Transverse colon (tissue), 4 donors: ENCODE measurements around the gene CCR3. TPM values are rescaled to one million over a fixed set of nuclear protein-coding genes. Genes with fewer than 3 reads are reported as not detected.

Source experiments
- DNase-seq: peaks from one replicate; pipeline ENCODE4 v3.0.0-alpha.2; 2019
- H3K27ac ChIP-seq, 4 donors: fragments of 200-600 bp; sonication (generic); 2 replicates each; pipeline ENCODE4 v1.5.1; 2016 to 2018; ENCODE audit warnings: inconsistent platforms in 4 of 4
- H3K27me3 ChIP-seq: fragments of 200-600 bp; sonication (generic); 2 replicates; pipeline ENCODE4 v1.5.1; 2017; ENCODE audit warnings: inconsistent platforms
- H3K36me3 ChIP-seq, 4 donors: fragments of 200-600 bp; sonication (generic); 2 replicates each; pipeline ENCODE4 v1.5.1; 2017 to 2019; ENCODE audit warnings: inconsistent platforms in 4 of 4
- H3K4me1 ChIP-seq, 4 donors: fragments of 200-600 bp; sonication (generic); 2 replicates each; pipeline ENCODE4 v1.5.1; 2017 to 2020; ENCODE audit warnings: inconsistent platforms in 4 of 4
- H3K4me3 ChIP-seq, 4 donors: fragments of 200-600 bp; sonication (generic); 1 replicate in 1 of 4; 2 replicates in 3 of 4; pipeline versions ENCODE4 v1.5.1 to v1.6.1; 2017 to 2019; ENCODE audit warnings: inconsistent platforms in 4 of 4
- H3K9me3 ChIP-seq, 2 donors: fragments of 200-600 bp; sonication (generic); 2 replicates each; pipeline ENCODE4 v1.5.1; 2017 to 2019; ENCODE audit warnings: inconsistent platforms in 2 of 2
- EP300 ChIP-seq: sonication (generic); formaldehyde crosslinking; IDR thresholded peaks from one replicate; pipeline ENCODE4 v1.6.1; 2017; ENCODE audit warnings: antibody characterized with exemption, low read depth
- POLR2A ChIP-seq: fragments of 450-650 bp; IDR thresholded peaks from one replicate; pipeline ENCODE4 v1.6.1; 2016; ENCODE audit warnings: antibody characterized with exemption, mild to moderate bottlenecking, moderate library complexity
- POLR2AphosphoS5 ChIP-seq, 3 donors: sonication (generic); formaldehyde crosslinking; IDR thresholded peaks; one replicate each; pipeline ENCODE4 v1.6.1; 2016; ENCODE audit warnings: antibody characterized with exemption in 3 of 3
- WGBS, 2 donors: methylation state at CpG; one replicate each; pipeline ENCODE4 v1.1.5; 2018; ENCODE audit warnings: low coverage in 1 of 2; 5-methylcytosine and 5-hydroxymethylcytosine counted together
- in situ Hi-C, 4 donors: fragments of 200-750 bp; cut with MboI; loops; one replicate each; pipeline versions ENCODE4 v1.15.0 to v1.15.1; 2017; ENCODE audit warnings: low sequenced_read_pairs in 3 of 4, low pct_ligation_motif_present in 1 of 4, low pct_unique_long_range_greater_than_20kb in 1 of 4
- intact Hi-C: fragments of 100-400 bp; cut with DNase I; formaldehyde crosslinking; loops from one replicate; pipeline ENCODE4 v1.15.1; 2023; ENCODE audit warnings: low total_unique reads
- total RNA-seq, 4 donors: library from RNA; depleted of rRNA; stranded (reverse); fragments of >200 nt; gene quantifications; one replicate each; pipeline ENCODE4 v1.1.0, GENCODE V29; 2016
- TF ChIP-seq, protein P1 (sequence below), 5 experiments: fragments of 200-600 bp in 3 of 5; fragments of 450-650 bp in 2 of 5; sonication (generic) in 3 of 5; IDR thresholded peaks; 1 replicate in 2 of 5; 2 replicates in 3 of 5; pipeline ENCODE4 v1.5.1; 2016 to 2017; ENCODE audit warnings: antibody characterized with exemption in 5 of 5, inconsistent platforms in 3 of 5, mild to moderate bottlenecking in 2 of 5, moderate library complexity in 1 of 5

CCR3 gene
- total RNA-seq, 4 donors from 2014 or later = not detected

DNA sequence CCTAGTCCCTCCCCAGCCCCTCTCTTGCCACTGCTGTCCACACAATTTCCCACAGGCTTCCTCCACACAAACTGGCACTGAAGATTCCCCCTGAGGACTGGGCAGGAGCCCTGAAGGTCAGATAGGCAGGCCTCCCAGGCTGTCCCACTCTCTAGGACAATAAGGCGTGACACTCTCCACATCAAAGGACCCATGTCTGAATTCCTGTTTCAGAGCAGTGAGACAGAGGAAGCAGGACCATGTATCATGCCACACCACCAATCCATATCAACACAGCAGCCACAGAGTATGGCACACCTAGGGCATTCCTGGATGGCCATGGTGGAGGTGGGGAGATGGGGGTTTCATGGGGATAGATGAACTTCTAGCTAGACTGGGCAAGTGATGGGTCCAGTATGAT lies 20.3 kb upstream of the CCR3 start:
- Histone ChIP-seq H3K36me3 (no peaks in the 10 kb centered on the region), H3K9me3 (peaks cover 0 to 4% of the 10 kb centered on the region in 2 donors), H3K4me3 (no peak overlapping the region), H3K27me3 (no peaks in the 10 kb centered on the region), H3K4me1 (no peaks in the 10 kb centered on the region), H3K27ac (no peak overlapping the region)
- in situ Hi-C loops (loop anchor here in 2 of 4 donors (25.0 kb wide), 2 partner anchors 135 to 285 kb away; partner anchors contain the start of gene CXCR6 (in 2 of the 2)), intact Hi-C loops (no loop called here)
- TF ChIP-seq POLR2AphosphoS5 (IDR thresholded peaks at IDR 0.05) (no peak), EP300 (no peak), POLR2A (no peak)
- TF ChIP-seq, protein P1, sequence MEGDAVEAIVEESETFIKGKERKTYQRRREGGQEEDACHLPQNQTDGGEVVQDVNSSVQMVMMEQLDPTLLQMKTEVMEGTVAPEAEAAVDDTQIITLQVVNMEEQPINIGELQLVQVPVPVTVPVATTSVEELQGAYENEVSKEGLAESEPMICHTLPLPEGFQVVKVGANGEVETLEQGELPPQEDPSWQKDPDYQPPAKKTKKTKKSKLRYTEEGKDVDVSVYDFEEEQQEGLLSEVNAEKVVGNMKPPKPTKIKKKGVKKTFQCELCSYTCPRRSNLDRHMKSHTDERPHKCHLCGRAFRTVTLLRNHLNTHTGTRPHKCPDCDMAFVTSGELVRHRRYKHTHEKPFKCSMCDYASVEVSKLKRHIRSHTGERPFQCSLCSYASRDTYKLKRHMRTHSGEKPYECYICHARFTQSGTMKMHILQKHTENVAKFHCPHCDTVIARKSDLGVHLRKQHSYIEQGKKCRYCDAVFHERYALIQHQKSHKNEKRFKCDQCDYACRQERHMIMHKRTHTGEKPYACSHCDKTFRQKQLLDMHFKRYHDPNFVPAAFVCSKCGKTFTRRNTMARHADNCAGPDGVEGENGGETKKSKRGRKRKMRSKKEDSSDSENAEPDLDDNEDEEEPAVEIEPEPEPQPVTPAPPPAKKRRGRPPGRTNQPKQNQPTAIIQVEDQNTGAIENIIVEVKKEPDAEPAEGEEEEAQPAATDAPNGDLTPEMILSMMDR (IDR thresholded peaks at IDR 0.05) = no peak
- 94% methylated on average over 1 of the region's 1 CpG; no CpG with 5 or more reads in 1 of the 2 donors for WGBS, 2 donors
- DNase-seq = no peak

DNA sequence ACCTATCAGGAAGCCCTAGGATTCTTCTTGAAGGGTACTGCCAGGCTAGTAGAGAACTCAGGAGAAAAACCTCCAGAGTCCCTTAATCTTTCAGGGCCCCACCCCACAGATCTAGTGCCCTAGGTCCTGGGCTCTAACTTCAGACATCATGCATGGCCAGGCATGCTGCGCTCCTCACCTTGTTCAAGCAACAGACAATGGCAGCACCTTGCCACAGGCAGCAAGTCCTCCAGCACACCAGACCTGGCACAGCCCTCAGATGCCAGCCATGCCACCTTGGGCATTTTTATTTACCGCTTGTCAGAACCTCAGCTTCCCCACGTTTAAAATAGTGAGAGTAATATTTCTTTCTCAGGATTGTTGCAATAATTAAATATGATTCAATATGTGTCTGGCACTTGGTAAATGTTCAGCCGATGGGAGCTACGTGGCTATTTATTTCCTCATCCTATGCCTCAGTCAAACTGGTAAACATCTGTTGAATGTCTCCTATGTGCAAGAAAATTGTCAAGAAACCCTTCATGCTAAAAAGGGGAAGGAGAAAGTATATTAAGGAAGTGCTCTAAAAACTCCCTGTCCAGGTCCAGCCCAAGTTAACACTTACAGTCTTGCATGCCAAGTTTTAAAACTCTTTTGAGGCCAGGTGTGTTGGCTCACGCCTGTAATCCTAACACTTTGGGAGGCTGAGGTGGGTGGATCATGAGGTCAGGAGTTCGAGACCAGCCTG lies 19.7 kb upstream of the CCR3 start:
- H3K27ac ChIP-seq = no peak overlapping the region
- no peak for DNase-seq
- intact Hi-C loops (no loop called here), in situ Hi-C loops (loop anchor here in 2 of 4 donors (25.0 kb wide), 2 partner anchors 135 to 285 kb away; partner anchors contain the start of gene CXCR6 (in 2 of the 2))
- no peaks in the 10 kb centered on the region for H3K4me1 ChIP-seq
- H3K27me3 ChIP-seq = no peaks in the 10 kb centered on the region
- H3K4me3 ChIP-seq = no peak overlapping the region
- 53 to 54% methylated on average over 5 to 7 of the region's 7 CpGs for WGBS, 2 donors
- H3K9me3 ChIP-seq = peaks cover 0 to 4% of the 10 kb centered on the region in 2 donors
- H3K36me3 ChIP-seq = no peaks in the 10 kb centered on the region
- TF ChIP-seq POLR2A (no peak), EP300 (no peak), POLR2AphosphoS5 (IDR thresholded peaks at IDR 0.05) (no peak)
- TF ChIP-seq, protein P1 (IDR thresholded peaks at IDR 0.05) = no peak

DNA sequence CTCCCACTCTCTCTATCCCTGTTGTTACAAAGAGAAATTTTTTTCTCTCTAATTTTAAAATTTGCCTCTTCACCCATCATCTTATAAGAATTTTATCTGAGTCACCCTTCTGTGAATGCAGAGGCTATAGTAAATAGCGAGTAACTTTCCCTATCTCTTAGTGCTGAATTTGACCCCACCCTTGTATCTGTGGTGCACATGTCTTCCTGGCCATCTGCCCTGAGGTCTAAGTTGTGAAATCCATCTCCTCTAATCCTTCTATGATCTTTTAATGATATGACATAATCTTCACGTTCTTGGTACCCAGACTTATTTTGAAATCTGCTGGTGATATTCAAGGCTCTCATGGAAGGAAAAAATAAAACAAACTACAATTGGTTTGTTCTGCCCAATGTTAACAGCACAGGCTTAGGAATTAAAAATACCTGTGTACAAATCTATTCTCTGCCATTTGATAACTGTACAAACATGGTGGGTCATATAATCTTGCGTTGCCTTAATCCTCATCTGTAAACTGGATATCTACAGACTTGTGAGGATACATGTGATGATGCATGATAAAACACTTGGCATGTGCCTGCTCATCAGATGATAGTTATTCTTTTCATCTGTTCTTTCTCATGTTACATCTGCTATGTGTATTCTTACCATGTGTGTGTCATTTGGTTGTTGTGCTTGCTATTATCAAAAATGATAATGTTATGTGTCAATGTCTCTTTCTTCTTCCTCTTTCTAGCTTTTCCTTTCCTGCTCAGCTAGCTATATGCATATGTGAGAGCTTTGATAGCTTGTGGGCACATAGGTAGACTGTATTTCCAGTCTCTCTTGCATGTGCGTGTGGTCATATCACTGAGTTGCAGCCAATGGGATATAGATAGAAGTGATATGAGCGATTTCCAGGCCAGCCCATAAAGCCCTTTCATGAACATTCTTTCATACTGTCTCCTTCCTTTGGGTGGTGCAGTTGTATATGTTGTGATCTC lies 13.7 kb upstream of the CCR3 start:
- in situ Hi-C loops (no loop called here), intact Hi-C loops (no loop called here)
- no peaks in the 10 kb centered on the region for H3K36me3 ChIP-seq
- TF ChIP-seq POLR2AphosphoS5 (IDR thresholded peaks at IDR 0.05) (no peak), POLR2A (no peak), EP300 (no peak)
- TF ChIP-seq, protein P1 (IDR thresholded peaks at IDR 0.05) = no peak
- H3K9me3 ChIP-seq = no peaks in the 10 kb centered on the region
- H3K4me1 ChIP-seq = peaks cover 0 to 2% (median 0%) of the 10 kb centered on the region in 4 donors
- no peak overlapping the region for H3K27ac ChIP-seq
- H3K4me3 ChIP-seq = no peak overlapping the region
- DNase-seq = no peak
- no peaks in the 10 kb centered on the region for H3K27me3 ChIP-seq
- WGBS, 2 donors = 50 to 67% methylated on average over 2 to 5 of the region's 5 CpGs

DNA sequence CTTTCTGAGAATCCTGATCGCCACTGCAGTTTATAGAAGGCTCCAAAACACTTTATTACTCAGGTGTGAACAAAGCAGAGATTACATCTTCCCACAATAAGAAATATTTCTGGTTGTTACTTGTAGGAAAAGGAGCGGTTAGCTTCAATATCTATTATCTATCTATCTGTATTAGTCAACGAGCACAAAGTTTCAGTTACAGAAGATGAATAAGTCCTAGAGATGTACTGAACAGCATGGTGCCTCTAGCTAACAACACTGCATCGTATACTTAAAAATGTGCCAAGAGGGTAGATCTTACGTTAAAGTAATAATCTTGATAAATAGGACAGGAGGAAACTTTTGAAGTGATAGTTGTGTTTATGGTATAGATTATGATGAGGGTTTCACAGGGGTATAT lies 10.9 kb upstream of the CCR3 start:
- TF ChIP-seq POLR2AphosphoS5 (IDR thresholded peaks at IDR 0.05) (no peak), POLR2A (no peak), EP300 (no peak)
- TF ChIP-seq, protein P1 (IDR thresholded peaks at IDR 0.05) = no peak
- intact Hi-C loops (no loop called here), in situ Hi-C loops (no loop called here)
- Histone ChIP-seq H3K4me3 (no peak overlapping the region), H3K27me3 (no peaks in the 10 kb centered on the region), H3K4me1 (peaks cover 0 to 2% (median 0%) of the 10 kb centered on the region in 4 donors), H3K36me3 (no peaks in the 10 kb centered on the region), H3K27ac (no peak overlapping the region), H3K9me3 (no peaks in the 10 kb centered on the region)
- WGBS, 2 donors = 80 to 87% methylated on average over 4 to 5 of the region's 5 CpGs
- DNase-seq = no peak
